Activated B cell treated with CpG ODN at 0.5 μM for 24 hours (primary cell): ENCODE measurements around the gene UCMA. TPM values are rescaled to one million over a fixed set of nuclear protein-coding genes. Genes with fewer than 3 reads are reported as not detected.

Experiments used
- ATAC-seq: fragments of 200-7000 bp; cut with Tn5 transposase; one replicate; pipeline ENCODE4 v1.10.0; 2021; ENCODE audit warnings: low read depth, mild to moderate bottlenecking, moderate library complexity
- CTCF ChIA-PET: fragments of 350-600 bp; sonication (Branson Sonifier 250); formaldehyde crosslinking; loops from one replicate; lab custom pipeline; 2021; ENCODE audit warnings: antibody characterized with exemption; lab: Charles Lee
- POLR2A ChIA-PET: fragments of 350-600 bp; sonication (Branson Sonifier 250); formaldehyde crosslinking; loops from one replicate; lab custom pipeline; 2021; ENCODE audit warnings: antibody characterized with exemption; lab: Charles Lee
- DNase-seq: peaks from one replicate; pipeline ENCODE4 v3.0.0; 2022
- H3K27ac Mint-ChIP-seq: one replicate; pipeline ENCODE4 v1.8.0; 2020; ENCODE audit warnings: mixed read lengths
- H3K27me3 Mint-ChIP-seq: one replicate; pipeline ENCODE4 v1.8.0; 2021; ENCODE audit warnings: mixed read lengths
- H3K36me3 Mint-ChIP-seq: one replicate; pipeline ENCODE4 v1.8.0; 2021; ENCODE audit warnings: low read depth, mixed read lengths
- H3K4me1 Mint-ChIP-seq: one replicate; pipeline ENCODE4 v1.8.0; 2021; ENCODE audit warnings: mixed read lengths
- H3K4me3 Mint-ChIP-seq: one replicate; pipeline ENCODE4 v1.8.0; 2020; ENCODE audit warnings: mild to moderate bottlenecking, mixed read lengths
- H3K9me3 Mint-ChIP-seq: one replicate; pipeline ENCODE4 v1.8.0; 2020; ENCODE audit warnings: mixed read lengths
- intact Hi-C: fragments of 100-400 bp; cut with micrococcal nuclease; formaldehyde crosslinking; loops from one replicate; pipeline ENCODE4 v1.15.1; 2024
- total RNA-seq: library from RNA; stranded (reverse); gene quantifications from 2 replicates; pipeline ENCODE4 v1.2.3, GENCODE V29; 2022
- TF ChIP-seq, protein P1 (sequence below): fragments of 200-600 bp; IDR thresholded peaks from one replicate; pipeline ENCODE4 v1.8.0; 2022; ENCODE audit warnings: antibody characterized with exemption, mild to moderate bottlenecking

Gene UCMA
- total RNA-seq, 1 donor from 2014 or later: not detected

DNA sequence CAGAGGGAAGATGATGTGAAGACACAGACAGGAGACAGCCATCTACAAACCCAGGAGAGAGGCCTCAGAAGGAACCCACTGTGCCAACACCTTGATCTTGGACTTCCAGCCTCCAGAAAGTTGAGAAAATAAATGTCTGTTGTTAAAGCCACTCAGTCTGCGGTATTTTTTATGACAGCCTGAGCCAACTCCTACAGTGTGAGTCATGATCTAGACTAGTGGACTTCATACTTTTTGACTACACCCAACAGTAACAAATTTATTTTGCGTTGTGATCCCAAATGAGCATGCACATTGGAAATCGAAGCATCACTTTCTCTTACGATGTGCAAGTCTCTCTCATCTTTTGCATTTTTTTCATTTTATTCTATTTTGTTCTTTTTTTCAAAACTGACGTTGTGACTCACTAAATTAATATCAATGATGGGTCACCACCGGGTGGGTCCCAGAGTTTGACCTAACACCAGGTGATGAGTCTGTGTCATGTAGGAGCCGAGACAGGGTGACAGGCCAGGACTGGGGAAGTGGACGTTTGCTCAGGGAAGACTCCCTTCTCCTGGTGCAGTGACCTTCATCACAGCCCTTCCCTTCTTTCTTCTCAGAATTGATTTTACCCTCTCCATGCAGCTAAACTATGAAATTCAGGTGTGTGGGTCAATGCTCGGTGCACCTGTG is 36.8 kb upstream of the UCMA start:
- no peak for ATAC-seq
- H3K27ac Mint-ChIP-seq: no peak overlapping the region
- ChIA-PET CTCF (interaction anchor here (2.1 kb wide), 1 partner anchor 31 kb away, joined by 6 read pairs; no protein-coding TSS in a partner anchor), POLR2A (no interaction called here)
- H3K9me3 Mint-ChIP-seq: no peaks in the 10 kb centered on the region
- H3K4me1 Mint-ChIP-seq: no peaks in the 10 kb centered on the region
- intact Hi-C loops: loop anchor here (1.0 kb wide), 2 partner anchors 31 to 81 kb away; no protein-coding TSS in a partner anchor
- DNase-seq: no peak
- TF ChIP-seq, protein P1, sequence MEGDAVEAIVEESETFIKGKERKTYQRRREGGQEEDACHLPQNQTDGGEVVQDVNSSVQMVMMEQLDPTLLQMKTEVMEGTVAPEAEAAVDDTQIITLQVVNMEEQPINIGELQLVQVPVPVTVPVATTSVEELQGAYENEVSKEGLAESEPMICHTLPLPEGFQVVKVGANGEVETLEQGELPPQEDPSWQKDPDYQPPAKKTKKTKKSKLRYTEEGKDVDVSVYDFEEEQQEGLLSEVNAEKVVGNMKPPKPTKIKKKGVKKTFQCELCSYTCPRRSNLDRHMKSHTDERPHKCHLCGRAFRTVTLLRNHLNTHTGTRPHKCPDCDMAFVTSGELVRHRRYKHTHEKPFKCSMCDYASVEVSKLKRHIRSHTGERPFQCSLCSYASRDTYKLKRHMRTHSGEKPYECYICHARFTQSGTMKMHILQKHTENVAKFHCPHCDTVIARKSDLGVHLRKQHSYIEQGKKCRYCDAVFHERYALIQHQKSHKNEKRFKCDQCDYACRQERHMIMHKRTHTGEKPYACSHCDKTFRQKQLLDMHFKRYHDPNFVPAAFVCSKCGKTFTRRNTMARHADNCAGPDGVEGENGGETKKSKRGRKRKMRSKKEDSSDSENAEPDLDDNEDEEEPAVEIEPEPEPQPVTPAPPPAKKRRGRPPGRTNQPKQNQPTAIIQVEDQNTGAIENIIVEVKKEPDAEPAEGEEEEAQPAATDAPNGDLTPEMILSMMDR: no peak
- H3K27me3 Mint-ChIP-seq: peaks cover 1% of the 10 kb centered on the region
- no peak overlapping the region for H3K4me3 Mint-ChIP-seq
- no peaks in the 10 kb centered on the region for H3K36me3 Mint-ChIP-seq

DNA sequence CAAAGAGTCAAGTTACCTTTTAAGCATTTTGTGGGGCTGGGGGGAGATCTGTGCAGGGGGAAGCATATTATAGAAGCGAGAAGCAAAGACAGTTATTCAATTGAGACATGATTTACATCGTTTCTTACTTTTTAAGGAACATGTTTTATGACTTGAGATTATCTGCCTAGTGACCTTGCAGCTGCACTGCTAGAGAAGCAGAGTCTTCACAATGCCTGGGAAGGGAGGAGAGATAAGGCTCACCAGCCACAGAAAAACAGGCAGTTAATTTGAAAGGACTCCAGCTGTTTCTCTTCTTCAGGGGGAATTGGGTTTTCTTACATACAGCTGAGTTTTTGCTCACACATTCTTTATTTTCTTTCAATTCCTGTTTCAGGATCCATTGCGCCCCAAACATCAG is 34.7 kb upstream of the UCMA start:
- ChIA-PET POLR2A (interaction anchor here (0.6 kb wide), 1 partner anchor 20 kb away, joined by 3 read pairs; no protein-coding TSS in a partner anchor), CTCF (interaction anchor here (1.0 kb wide), 1 partner anchor 171 kb away, joined by 3 read pairs; no protein-coding TSS in a partner anchor)
- Mint-ChIP-seq H3K27ac (no peak overlapping the region), H3K9me3 (no peaks in the 10 kb centered on the region), H3K36me3 (no peaks in the 10 kb centered on the region), H3K4me3 (no peak overlapping the region), H3K27me3 (peaks cover 11% of the 10 kb centered on the region), H3K4me1 (no peaks in the 10 kb centered on the region)
- ATAC-seq (no peak), DNase-seq (no peak)
- TF ChIP-seq, protein P1: no peak
- intact Hi-C loops: no loop called here

DNA sequence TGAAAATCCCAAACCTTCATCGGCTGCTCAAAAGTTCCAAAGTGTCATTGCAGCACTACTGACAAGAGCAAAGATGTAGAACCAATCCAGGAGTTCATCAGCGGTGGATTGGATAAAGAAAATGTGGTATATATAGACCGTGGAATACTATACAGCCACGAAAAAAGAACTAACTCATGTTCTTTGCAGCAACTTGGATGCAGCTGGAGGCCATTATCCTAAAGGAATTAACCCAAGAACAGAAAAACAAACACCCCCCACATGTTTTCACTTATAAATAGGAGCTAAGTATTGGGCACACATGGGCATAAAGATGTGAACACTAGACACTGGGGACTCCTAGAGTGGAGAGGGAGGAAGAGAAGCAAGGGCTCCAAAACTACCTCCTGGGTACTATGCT is 34.1 kb upstream of the UCMA start:
- Mint-ChIP-seq H3K36me3 (no peaks in the 10 kb centered on the region), H3K4me3 (no peak overlapping the region), H3K27me3 (peaks cover 17% of the 10 kb centered on the region), H3K9me3 (no peaks in the 10 kb centered on the region), H3K27ac (no peak overlapping the region), H3K4me1 (no peaks in the 10 kb centered on the region)
- intact Hi-C loops: no loop called here
- ATAC-seq (no peak), DNase-seq (no peak)
- CTCF ChIA-PET: interaction anchor here (0.5 to 1.0 kb wide), 2 partner anchors 152 to 172 kb away, joined by 3 read pairs; no protein-coding TSS in a partner anchor
- POLR2A ChIA-PET: no interaction called here
- TF ChIP-seq, protein P1: no peak

DNA sequence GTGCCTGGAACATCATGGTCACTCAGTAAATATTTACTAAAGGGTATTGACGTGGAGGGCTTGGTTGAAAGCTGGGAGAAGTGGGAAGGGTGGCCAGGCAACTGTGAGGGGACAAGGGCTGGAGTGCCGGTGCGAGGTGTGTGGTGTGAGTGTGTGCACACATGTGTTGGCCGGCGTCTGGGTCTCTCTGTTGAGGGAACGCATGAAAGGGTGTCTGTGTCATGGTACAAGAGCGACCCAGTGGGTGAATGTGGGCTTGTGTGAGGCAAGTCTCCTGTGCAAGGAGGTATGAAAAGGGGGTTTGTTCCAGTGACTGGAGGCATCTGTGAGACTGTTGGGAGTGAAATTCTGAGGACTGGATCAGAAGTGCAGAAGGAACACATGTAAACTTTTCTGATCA is 29.4 kb upstream of the UCMA start:
- H3K9me3 Mint-ChIP-seq: no peaks in the 10 kb centered on the region

DNA sequence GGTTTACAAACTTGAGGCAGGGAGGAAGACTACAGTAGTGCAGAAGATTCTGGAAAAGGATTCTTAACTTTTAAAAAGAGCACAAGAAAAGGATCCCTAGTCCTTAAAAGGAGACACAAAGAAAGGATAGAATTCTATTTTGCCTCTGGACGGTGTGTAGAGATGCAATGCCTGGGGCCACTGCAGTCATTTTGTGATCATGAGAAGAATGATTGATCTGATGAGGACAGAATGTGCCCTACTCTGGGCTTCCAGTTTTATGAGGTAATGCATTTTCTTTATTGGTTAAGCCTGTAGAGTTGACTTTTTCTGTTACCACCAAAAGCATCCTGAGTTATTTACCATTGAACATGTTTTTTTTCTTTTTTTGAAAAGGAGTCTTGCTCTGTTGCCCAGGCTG is 28.3 kb upstream of the UCMA start:
- POLR2A ChIA-PET: no interaction called here
- Mint-ChIP-seq H3K27me3 (peaks cover 25% of the 10 kb centered on the region), H3K9me3 (no peaks in the 10 kb centered on the region), H3K27ac (no peak overlapping the region), H3K36me3 (no peaks in the 10 kb centered on the region), H3K4me3 (no peak overlapping the region), H3K4me1 (no peaks in the 10 kb centered on the region)
- CTCF ChIA-PET: no interaction called here
- no peak for DNase-seq
- intact Hi-C loops: no loop called here
- TF ChIP-seq, protein P1: no peak
- no peak for ATAC-seq

More for the DNA sequence above, 29.4 kb upstream of the UCMA start:
- H3K27ac Mint-ChIP-seq: no peak overlapping the region
- no peaks in the 10 kb centered on the region for H3K36me3 Mint-ChIP-seq
- ATAC-seq (no peak), DNase-seq (no peak)
- H3K27me3 Mint-ChIP-seq: peaks cover 25% of the 10 kb centered on the region
- intact Hi-C loops: no loop called here
- TF ChIP-seq, protein P1: no peak
- no peak overlapping the region for H3K4me3 Mint-ChIP-seq
- H3K4me1 Mint-ChIP-seq: no peaks in the 10 kb centered on the region
- ChIA-PET POLR2A (no interaction called here), CTCF (no interaction called here)
